IMR-90 (cell line): Measurements from ENCODE around the gene SMARCD2. TPM values are rescaled to one million over a fixed set of nuclear protein-coding genes. Genes with fewer than 3 reads are reported as not detected.

Experiments
- ATAC-seq: fragments of 200-7000 bp; cut with Tn5 transposase; 2 replicates; pipeline ENCODE4 v1.9.1; 2020; ENCODE audit warnings: low read depth, mild to moderate bottlenecking, moderate library complexity
- BruUV-seq: library from RNA; stranded (reverse); fragments of 400-500 nt; replicated peaks from 2 replicates; lab custom pipeline; 2021; lab: Mats Ljungman, UMichigan
- CTCF ChIA-PET: fragments of 300-600 bp; formaldehyde crosslinking; extraction: SDS; loops from one replicate; lab custom pipeline; 2021; ENCODE audit warnings: antibody characterized with exemption; lab: Yijun Ruan, JAX
- POLR2A ChIA-PET: fragments of 300-600 bp; sonication (Branson Sonifier 250); formaldehyde crosslinking; loops from one replicate; lab custom pipeline; 2022; ENCODE audit warnings: antibody characterized with exemption; ENCODE audit not compliant: unreplicated experiment; lab: Charles Lee
- DNase-seq: peaks from one replicate; pipeline ENCODE4 v3.0.0; 2013
- H2AFZ ChIP-seq: replicated peaks from 2 replicates; pipeline ENCODE3; 2013; ENCODE audit warnings: low read length, mild to moderate bottlenecking; ENCODE audit not compliant: poor library complexity
- H2AK5ac ChIP-seq: 2 replicates; pipeline ENCODE4 v1.6.1; 2013; ENCODE audit warnings: low read depth, low read length, inconsistent platforms
- H2AK9ac ChIP-seq: replicated peaks from 2 replicates; pipeline ENCODE3; 2013; ENCODE audit warnings: mild to moderate bottlenecking, low read depth, low read length, moderate library complexity; ENCODE audit not compliant: poor library complexity
- H2BK120ac ChIP-seq: 2 replicates; pipeline ENCODE4 v1.6.1; 2013; ENCODE audit warnings: low read depth, low read length, inconsistent platforms
- H2BK15ac ChIP-seq: 3 replicates; pipeline ENCODE4 v1.6.1; 2013; ENCODE audit warnings: low read depth, low read length, inconsistent platforms
- H2BK20ac ChIP-seq: 2 replicates; pipeline ENCODE4 v1.6.1; 2013; ENCODE audit warnings: low read depth, mild to moderate bottlenecking, inconsistent platforms, low read length, moderate library complexity
- H2BK5ac ChIP-seq: 2 replicates; pipeline ENCODE4 v1.6.1; 2013; ENCODE audit warnings: mild to moderate bottlenecking, low read depth, low read length, inconsistent platforms; ENCODE audit not compliant: poor library complexity, severe bottlenecking
- H3K14ac ChIP-seq: replicated peaks from 2 replicates; pipeline ENCODE4 v1.6.1; 2013; ENCODE audit warnings: low read depth, low read length, inconsistent platforms
- H3K18ac ChIP-seq: 2 replicates; pipeline ENCODE4 v1.6.1; 2013; ENCODE audit warnings: low read depth, low read length, control low read depth
- H3K23ac ChIP-seq: 2 replicates; pipeline ENCODE4 v1.6.1; 2013; ENCODE audit warnings: low read depth, low read length, inconsistent platforms
- H3K27ac ChIP-seq: 2 replicates; pipeline ENCODE4 v1.5.1; 2013; ENCODE audit warnings: mild to moderate bottlenecking, control low read depth, low read length; ENCODE audit not compliant: insufficient read depth
- H3K27me3 ChIP-seq: 2 replicates; pipeline ENCODE4 v1.6.1; 2013; ENCODE audit warnings: low read length; ENCODE audit not compliant: control insufficient read depth, insufficient read depth
- H3K36me3 ChIP-seq: 2 replicates; pipeline ENCODE4 v1.6.1; 2013; ENCODE audit warnings: low read length, mixed read lengths; ENCODE audit not compliant: control insufficient read depth, insufficient read depth
- H3K4ac ChIP-seq: 2 replicates; pipeline ENCODE4 v1.6.1; 2013; ENCODE audit warnings: low read depth, low read length, inconsistent platforms
- H3K4me1 ChIP-seq: 2 replicates; pipeline ENCODE4 v1.6.1; 2013; ENCODE audit warnings: low read length, mixed read lengths; ENCODE audit not compliant: control insufficient read depth, insufficient read depth
- H3K4me2 ChIP-seq: 2 replicates; pipeline ENCODE4 v1.6.1; 2013; ENCODE audit warnings: low read depth, mild to moderate bottlenecking, control low read depth, low read length, moderate library complexity
- H3K4me3 ChIP-seq: 2 replicates; pipeline ENCODE4 v1.5.1; 2013; ENCODE audit warnings: low read depth, mild to moderate bottlenecking, control low read depth, low read length, moderate library complexity; ENCODE audit not compliant: insufficient read depth
- H3K56ac ChIP-seq: 2 replicates; pipeline ENCODE4 v1.6.1; 2013; ENCODE audit warnings: low read length, inconsistent platforms; ENCODE audit not compliant: insufficient read depth; ENCODE audit errors: extremely low read depth
- H3K79me1 ChIP-seq, 2 experiments: 2 replicates each; pipeline ENCODE4 v1.6.1; 2013; ENCODE audit warnings: low read length in 2 of 2, inconsistent platforms in 1 of 2, low read depth in 1 of 2
- H3K9ac ChIP-seq: 2 replicates; pipeline ENCODE4 v1.6.1; 2013; ENCODE audit warnings: low read depth, low read length, control low read depth
- H3K9me1 ChIP-seq: 2 replicates; pipeline ENCODE4 v1.6.1; 2013; ENCODE audit warnings: low read length, inconsistent platforms; ENCODE audit not compliant: insufficient read depth
- H3K9me3 ChIP-seq: 2 replicates; pipeline ENCODE4 v1.6.1; 2013; ENCODE audit warnings: low read length; ENCODE audit not compliant: control insufficient read depth, insufficient read depth
- H4K20me1 ChIP-seq: 2 replicates; pipeline ENCODE4 v1.6.1; 2013; ENCODE audit warnings: low read length, inconsistent platforms; ENCODE audit not compliant: insufficient read depth
- H4K5ac ChIP-seq: 2 replicates; pipeline ENCODE4 v1.6.1; 2013; ENCODE audit warnings: mild to moderate bottlenecking, low read depth, low read length, control low read depth
- H4K8ac ChIP-seq, 2 experiments: 2 replicates each; pipeline ENCODE4 v1.6.1; 2013; ENCODE audit warnings: low read depth in 2 of 2, low read length in 2 of 2, control low read depth in 1 of 2, inconsistent platforms in 1 of 2
- H4K91ac ChIP-seq: 2 replicates; pipeline ENCODE4 v1.6.1; 2013; ENCODE audit warnings: low read depth, low read length, inconsistent platforms; ENCODE audit not compliant: insufficient read depth
- BHLHE40 ChIP-seq: fragments of 150-350 bp; IDR thresholded peaks from 2 replicates; pipeline ENCODE4 v1.6.1; 2016; ENCODE audit warnings: mild to moderate bottlenecking, low read depth, low read length
- CEBPB ChIP-seq: IDR thresholded peaks from 2 replicates; pipeline ENCODE4 v1.6.1; 2012; ENCODE audit warnings: low read depth, low read length, improper control_type of control experiment
- CHD1 ChIP-seq: IDR thresholded peaks from 2 replicates; pipeline ENCODE4 v1.6.1; 2012; ENCODE audit warnings: low read depth, low read length, improper control_type of control experiment
- CTCF ChIP-seq: conservative IDR thresholded peaks from 2 replicates; pipeline ENCODE4 v1.5.1; 2012; ENCODE audit warnings: mild to moderate bottlenecking, low read depth, low read length, improper control_type of control experiment
- ELK1 ChIP-seq: fragments of 150-350 bp; IDR thresholded peaks from 2 replicates; pipeline ENCODE4 v1.6.1; 2016; ENCODE audit warnings: low read depth, mild to moderate bottlenecking, low read length, moderate library complexity, borderline replicate concordance
- FOS ChIP-seq: fragments of 150-350 bp; IDR thresholded peaks from 2 replicates; pipeline ENCODE4 v1.6.1; 2016; ENCODE audit warnings: low read depth, low read length
- MAFK ChIP-seq: IDR thresholded peaks from 2 replicates; pipeline ENCODE4 v1.6.1; 2012; ENCODE audit warnings: low read depth, low read length, improper control_type of control experiment
- MAZ ChIP-seq: IDR thresholded peaks from 2 replicates; pipeline ENCODE4 v1.6.1; 2012; ENCODE audit warnings: low read depth, mild to moderate bottlenecking, low read length, improper control_type of control experiment, moderate library complexity, borderline replicate concordance
- MXI1 ChIP-seq: IDR thresholded peaks from 2 replicates; pipeline ENCODE4 v1.6.1; 2012; ENCODE audit warnings: low read depth, mild to moderate bottlenecking, low read length, moderate library complexity, borderline replicate concordance
- NFE2L2 ChIP-seq: fragments of 150-350 bp; IDR thresholded peaks from 2 replicates; pipeline ENCODE4 v1.6.1; 2016; ENCODE audit warnings: low read depth, mild to moderate bottlenecking, low read length
- POLR2A ChIP-seq: IDR thresholded peaks from 2 replicates; pipeline ENCODE4 v1.6.1; 2012; ENCODE audit warnings: mild to moderate bottlenecking, low read depth, low read length
- RAD21 ChIP-seq: IDR thresholded peaks from 2 replicates; pipeline ENCODE4 v1.6.1; 2012; ENCODE audit warnings: low read length, improper control_type of control experiment
- RCOR1 ChIP-seq: IDR thresholded peaks from 2 replicates; pipeline ENCODE4 v1.6.1; 2012; ENCODE audit warnings: mild to moderate bottlenecking, low read length, improper control_type of control experiment; ENCODE audit not compliant: insufficient replicate concordance
- RFX5 ChIP-seq: IDR thresholded peaks from 2 replicates; pipeline ENCODE4 v1.8.0; 2012; ENCODE audit warnings: low read depth, mild to moderate bottlenecking, low read length, moderate library complexity
- SMC3 ChIP-seq: fragments of 150-350 bp; IDR thresholded peaks from 2 replicates; pipeline ENCODE4 v1.6.1; 2016; ENCODE audit warnings: low read depth, mild to moderate bottlenecking, antibody characterized with exemption, low read length, moderate library complexity
- WGBS, 2 experiments: methylation state at CpG; one replicate each; pipeline versions ENCODE4 v1.1.5 to v1.1.7; 2013; ENCODE audit warnings: missing lambda C conversion rate in 2 of 2; ENCODE audit not compliant: insufficient read length in 1 of 2; ENCODE audit errors: extremely low coverage in 2 of 2; 5-methylcytosine and 5-hydroxymethylcytosine counted together
- dilution Hi-C: fragments of 300-500 bp; cut with HindIII; formaldehyde crosslinking; loops from one replicate; pipeline ENCODE4 v1.14.3; 2018; ENCODE audit warnings: low sequenced_read_pairs; ENCODE audit not compliant: unreplicated experiment
- in situ Hi-C: fragments of 300-500 bp; cut with MboI; formaldehyde crosslinking; loops from 3 replicates; pipeline ENCODE4 v1.14.3; 2019; ENCODE audit warnings: low sequenced_read_pairs, inconsistent platforms, mixed read lengths
- intact Hi-C: fragments of 100-400 bp; cut with micrococcal nuclease; formaldehyde crosslinking; loops from 2 replicates; pipeline ENCODE4 v1.10.0; 2022
- polyA plus RNA-seq, 3 experiments: library from polyadenylated mRNA; depleted of rRNA; stranded (reverse); fragments of >200 nt; gene quantifications; 2 replicates each; pipeline ENCODE4 v1.2.3, GENCODE V29; 2012; ENCODE audit warnings: low replicate concordance in 1 of 3
- total RNA-seq: library from RNA; depleted of rRNA; stranded (reverse); fragments of >200 nt; gene quantifications from 2 replicates; pipeline ENCODE4 v1.2.3, GENCODE V29; 2012
- TF ChIP-seq, protein P1 (sequence below): fragments of 150-350 bp; IDR thresholded peaks from 2 replicates; pipeline ENCODE4 v1.6.1; 2017; ENCODE audit warnings: mild to moderate bottlenecking, antibody characterized with exemption, low read length, low read depth

Gene SMARCD2
- total and polyA plus RNA-seq, 2 of the 4 experiments (the other 2 are of a cell fraction) = 56.9 to 91.2 TPM

- in situ Hi-C loops = no loop called here
- 0 out of 2 replicates have a peak overlapping the region, but pooled peaks have one; percentile 8 for H3K27ac ChIP-seq
- intact Hi-C loops = no loop called here
Observed at GRCh38 chr17:63837962-63838600, 4.4 kb downstream of the SMARCD2 start.

More at GRCh38 chr17:63837962-63838600, 4.4 kb downstream of the SMARCD2 start:
- ATAC-seq = no peak
- WGBS, 2 experiments = no CpG with 5 or more reads among the region's 5 CpGs
- Histone ChIP-seq H3K36me3 (peaks cover 32% of the 10 kb centered on the region), H3K9me1 (peaks cover 12% of the 10 kb centered on the region), H4K8ac (no peak overlapping the region), H2AK9ac (peak overlapping the region; percentile 58), H2AK5ac (no peak overlapping the region; the same call in 1 of the 2 replicates), H4K91ac (no peak overlapping the region), H3K18ac (no peak overlapping the region), H3K4me1 (peaks cover 21% of the 10 kb centered on the region), H2BK5ac (no peak overlapping the region), H4K20me1 (peaks cover 53% of the 10 kb centered on the region), H2BK120ac (no peak overlapping the region), H2AFZ (no peak overlapping the region), H3K9ac (no peak overlapping the region), H3K4ac (no peak overlapping the region), H3K23ac (no peak overlapping the region), H2BK15ac (no peak overlapping the region), H2BK20ac (no peak overlapping the region), H3K56ac (no peak overlapping the region), H3K4me3 (no peak overlapping the region), H3K27me3 (no peaks in the 10 kb centered on the region), H3K9me3 (no peaks in the 10 kb centered on the region), H3K14ac (no peak overlapping the region), H4K5ac (no peak overlapping the region), H3K79me1 (peaks cover 12 to 85% of the 10 kb centered on the region in 2 experiments; a peak in 3 of 4 replicates), H3K4me2 (no peak overlapping the region; the same call in 1 of the 2 replicates)
- ChIA-PET POLR2A (interaction anchor here (0.7 kb wide), 1 partner anchor 10 kb away, joined by 5 read pairs; no protein-coding TSS in a partner anchor), CTCF (no interaction called here)
- no peak for DNase-seq
- dilution Hi-C loops = no loop called here
- TF ChIP-seq, protein P1, sequence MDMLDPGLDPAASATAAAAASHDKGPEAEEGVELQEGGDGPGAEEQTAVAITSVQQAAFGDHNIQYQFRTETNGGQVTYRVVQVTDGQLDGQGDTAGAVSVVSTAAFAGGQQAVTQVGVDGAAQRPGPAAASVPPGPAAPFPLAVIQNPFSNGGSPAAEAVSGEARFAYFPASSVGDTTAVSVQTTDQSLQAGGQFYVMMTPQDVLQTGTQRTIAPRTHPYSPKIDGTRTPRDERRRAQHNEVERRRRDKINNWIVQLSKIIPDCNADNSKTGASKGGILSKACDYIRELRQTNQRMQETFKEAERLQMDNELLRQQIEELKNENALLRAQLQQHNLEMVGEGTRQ = no peak
- TF ChIP-seq RAD21 (no peak), NFE2L2 (no peak), CHD1 (no peak), MXI1 (no peak), MAZ (no peak), RCOR1 (no peak), POLR2A (no peak), CEBPB (no peak), MAFK (no peak), CTCF (no peak), SMC3 (no peak), RFX5 (no peak), BHLHE40 (no peak), FOS (no peak), ELK1 (no peak)
- no TSS peak for BruUV-seq
